SU-DHL-6 (cell line): Measurements from ENCODE around the gene CYP1A1.

ENCODE experiments used
- EZH2phosphoT487 ChIP-seq: fragments of 200-600 bp; sonication (generic), shearing (Covaris generic); conservative IDR thresholded peaks from 2 replicates; pipeline ENCODE4 v1.6.1; 2018; ENCODE audit warnings: mild to moderate bottlenecking, antibody characterized with exemption, low read length, moderate library complexity, mixed read lengths
- TF ChIP-seq, protein P1 (sequence below): fragments of 200-600 bp; sonication (generic); IDR thresholded peaks from one replicate; pipeline ENCODE4 v1.5.1; 2017; ENCODE audit warnings: antibody characterized with exemption, mild to moderate bottlenecking, low read length, moderate library complexity; ENCODE audit not compliant: insufficient read depth, poor library complexity, severe bottlenecking

DNA sequence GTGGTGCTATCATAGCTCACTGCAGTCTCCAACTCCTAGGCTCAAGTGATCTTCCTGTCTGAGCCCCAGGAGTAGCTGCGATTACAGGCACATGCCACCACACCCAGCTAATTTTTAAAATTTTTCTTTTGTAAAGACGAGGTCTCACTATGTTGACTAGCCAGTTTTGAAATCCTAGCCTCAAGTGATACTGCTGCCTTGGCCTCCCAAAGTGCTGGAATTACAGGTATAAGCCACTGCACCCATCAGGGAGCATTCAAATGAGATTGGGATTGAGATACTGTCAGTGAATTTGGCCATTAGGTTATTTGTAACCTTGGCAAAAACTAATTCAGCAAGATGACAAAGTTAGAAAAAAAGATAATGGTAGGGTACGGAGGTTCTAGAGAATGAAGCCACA lies 51.2 kb downstream of the CYP1A1 start:
- TF ChIP-seq, protein P1, sequence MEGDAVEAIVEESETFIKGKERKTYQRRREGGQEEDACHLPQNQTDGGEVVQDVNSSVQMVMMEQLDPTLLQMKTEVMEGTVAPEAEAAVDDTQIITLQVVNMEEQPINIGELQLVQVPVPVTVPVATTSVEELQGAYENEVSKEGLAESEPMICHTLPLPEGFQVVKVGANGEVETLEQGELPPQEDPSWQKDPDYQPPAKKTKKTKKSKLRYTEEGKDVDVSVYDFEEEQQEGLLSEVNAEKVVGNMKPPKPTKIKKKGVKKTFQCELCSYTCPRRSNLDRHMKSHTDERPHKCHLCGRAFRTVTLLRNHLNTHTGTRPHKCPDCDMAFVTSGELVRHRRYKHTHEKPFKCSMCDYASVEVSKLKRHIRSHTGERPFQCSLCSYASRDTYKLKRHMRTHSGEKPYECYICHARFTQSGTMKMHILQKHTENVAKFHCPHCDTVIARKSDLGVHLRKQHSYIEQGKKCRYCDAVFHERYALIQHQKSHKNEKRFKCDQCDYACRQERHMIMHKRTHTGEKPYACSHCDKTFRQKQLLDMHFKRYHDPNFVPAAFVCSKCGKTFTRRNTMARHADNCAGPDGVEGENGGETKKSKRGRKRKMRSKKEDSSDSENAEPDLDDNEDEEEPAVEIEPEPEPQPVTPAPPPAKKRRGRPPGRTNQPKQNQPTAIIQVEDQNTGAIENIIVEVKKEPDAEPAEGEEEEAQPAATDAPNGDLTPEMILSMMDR: no peak
- no peak for TF ChIP-seq EZH2phosphoT487
